PC-3 (cell line): ENCODE results near the gene ZNF445. TPM values are rescaled to one million over a fixed set of nuclear protein-coding genes. Genes with fewer than 3 reads are reported as not detected.

Experiments
- ATAC-seq: fragments of 200-7000 bp; cut with Tn5 transposase; 2 replicates; pipeline ENCODE4 v1.9.1; 2020; ENCODE audit warnings: mild to moderate bottlenecking, moderate library complexity
- BruUV-seq: library from RNA; stranded (reverse); fragments of 400-500 nt; replicated peaks from 2 replicates; lab custom pipeline; 2021; lab: Mats Ljungman, UMichigan
- CTCF ChIA-PET: fragments of 300-600 bp; sonication (Branson Sonifier 250); formaldehyde crosslinking; loops from one replicate; lab custom pipeline; 2022; ENCODE audit warnings: antibody characterized with exemption; lab: Charles Lee
- POLR2A ChIA-PET: fragments of 300-600 bp; sonication (Branson Sonifier 250); formaldehyde crosslinking; loops from one replicate; lab custom pipeline; 2022; ENCODE audit warnings: antibody characterized with exemption; ENCODE audit not compliant: unreplicated experiment; lab: Charles Lee
- DNase-seq: peaks from one replicate; pipeline ENCODE4 v3.0.0-alpha.2; 2015
- H2AFZ ChIP-seq: fragments of 300-600 bp; sonication (generic); 2 replicates; pipeline ENCODE4 v1.6.0; 2016; ENCODE audit warnings: antibody characterized with exemption, low read length
- H3F3A ChIP-seq: fragments of 300-600 bp; sonication (generic); one replicate; pipeline ENCODE4 v1.6.0; 2017; ENCODE audit warnings: antibody characterized with exemption, low read length, control low read depth, mild to moderate bottlenecking; ENCODE audit not compliant: unreplicated experiment
- H3K27ac ChIP-seq: fragments of 300-600 bp; sonication (generic); 2 replicates; pipeline ENCODE4 v1.5.1; 2016; ENCODE audit warnings: mild to moderate bottlenecking, low read length
- H3K27me3 ChIP-seq: fragments of 300-600 bp; sonication (generic); 2 replicates; pipeline ENCODE4 v1.6.1; 2016; ENCODE audit warnings: low read length, mixed read lengths
- H3K36me3 ChIP-seq: fragments of 300-600 bp; sonication (generic); 2 replicates; pipeline ENCODE4 v1.6.1; 2016; ENCODE audit warnings: low read depth, mixed run types, low read length, mixed read lengths
- H3K4me1 ChIP-seq: fragments of 300-600 bp; sonication (generic); 2 replicates; pipeline ENCODE4 v1.5.1; 2016; ENCODE audit warnings: low read length; ENCODE audit not compliant: insufficient read depth
- H3K4me2 ChIP-seq: fragments of 300-600 bp; sonication (generic); 2 replicates; pipeline ENCODE4 v1.6.0; 2016; ENCODE audit warnings: low read length
- H3K4me3 ChIP-seq: fragments of 300-600 bp; sonication (generic); 2 replicates; pipeline ENCODE4 v1.5.1; 2016; ENCODE audit warnings: mild to moderate bottlenecking, low read length, mixed read lengths
- H3K79me2 ChIP-seq: fragments of 300-600 bp; sonication (generic); 2 replicates; pipeline ENCODE4 v1.6.1; 2017; ENCODE audit warnings: low read length, mixed read lengths
- H3K9ac ChIP-seq: fragments of 300-600 bp; sonication (generic); 2 replicates; pipeline ENCODE4 v1.6.0; 2016; ENCODE audit warnings: mild to moderate bottlenecking, low read length
- H3K9me2 ChIP-seq: fragments of 300-600 bp; sonication (generic); replicated peaks from 2 replicates; pipeline ENCODE4 v1.6.1; 2016; ENCODE audit warnings: mixed run types, low read length, mixed read lengths
- H3K9me3 ChIP-seq: fragments of 300-600 bp; sonication (generic); 2 replicates; pipeline ENCODE4 v1.6.1; 2016; ENCODE audit warnings: low read length, mixed read lengths
- H4K20me1 ChIP-seq: fragments of 300-600 bp; sonication (generic); 2 replicates; pipeline ENCODE4 v1.6.1; 2016; ENCODE audit warnings: low read length, mixed read lengths
- CTCF ChIP-seq: fragments of 300-600 bp; sonication (generic); conservative IDR thresholded peaks from 2 replicates; pipeline ENCODE4 v1.5.1; 2017; ENCODE audit warnings: antibody characterized with exemption, low read depth, mild to moderate bottlenecking, low read length
- EZH2 ChIP-seq: fragments of 300-600 bp; sonication (generic); IDR thresholded peaks from one replicate; pipeline ENCODE4 v1.6.1; 2017; ENCODE audit warnings: antibody characterized with exemption, mild to moderate bottlenecking, low read length; ENCODE audit not compliant: unreplicated experiment
- EZH2phosphoT487 ChIP-seq: fragments of 300-600 bp; sonication (generic); IDR thresholded peaks from 2 replicates; pipeline ENCODE4 v1.6.1; 2018; ENCODE audit warnings: mild to moderate bottlenecking, antibody characterized with exemption, low read length, borderline replicate concordance
- intact Hi-C: fragments of 100-400 bp; cut with micrococcal nuclease; formaldehyde crosslinking; loops from 2 replicates; pipeline ENCODE4 v1.9.0; 2023
- total RNA-seq: library from RNA; depleted of rRNA; stranded (reverse); fragments of >200 nt; gene quantifications from 2 replicates; pipeline ENCODE4 v1.2.3, GENCODE V29; 2014

ZNF445 gene
- total RNA-seq, 1 experiment from 2014 or later = 8.2 TPM

DNA sequence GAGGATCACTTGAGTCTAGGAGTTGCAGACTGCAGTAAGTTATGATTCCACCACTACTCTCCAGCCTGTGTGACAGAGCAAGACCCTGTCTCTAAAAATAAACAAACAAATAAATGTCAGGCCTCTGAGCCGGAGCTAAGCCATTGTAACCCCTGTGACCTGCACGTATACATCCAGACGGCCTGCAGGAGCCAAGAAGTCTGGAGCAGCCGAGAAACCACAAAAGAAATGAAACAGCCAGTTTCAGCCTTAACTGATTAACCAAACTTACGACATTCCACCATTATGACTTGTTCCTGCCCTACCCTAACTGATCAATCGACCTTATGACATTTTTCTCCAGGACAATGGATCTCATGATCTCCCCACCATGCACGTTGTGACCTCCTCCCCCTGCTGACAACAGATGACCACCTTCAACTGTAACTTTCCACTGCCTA is 45.0 kb upstream of the ZNF445 start:
- Histone ChIP-seq H3K9me2 (no peaks in the 10 kb centered on the region), H4K20me1 (no peaks in the 10 kb centered on the region), H3K9me3 (no peaks in the 10 kb centered on the region), H3K27ac (no peak overlapping the region), H2AFZ (no peak overlapping the region), H3K4me1 (no peaks in the 10 kb centered on the region), H3K4me2 (no peak overlapping the region), H3K4me3 (no peak overlapping the region), H3K36me3 (no peaks in the 10 kb centered on the region), H3K79me2 (no peaks in the 10 kb centered on the region), H3F3A (no peaks in the 10 kb centered on the region), H3K27me3 (peaks cover 11% of the 10 kb centered on the region; the same call in 1 of the 2 replicates), H3K9ac (no peak overlapping the region)
- intact Hi-C loops = no loop called here
- TF ChIP-seq EZH2 (no peak), CTCF (no peak), EZH2phosphoT487 (no peak)
- ChIA-PET POLR2A (no interaction called here), CTCF (no interaction called here)
- DNase-seq = no peak
- no TSS peak for BruUV-seq
- ATAC-seq = no peak

- Histone ChIP-seq H3K4me1 (no peaks in the 10 kb centered on the region), H3K27ac (no peak overlapping the region), H3K79me2 (no peaks in the 10 kb centered on the region), H3K9me3 (no peaks in the 10 kb centered on the region), H3K27me3 (peaks cover 11% of the 10 kb centered on the region; the same call in 1 of the 2 replicates), H3F3A (no peaks in the 10 kb centered on the region), H4K20me1 (no peaks in the 10 kb centered on the region), H3K9me2 (no peaks in the 10 kb centered on the region), H3K9ac (no peak overlapping the region), H3K4me3 (no peak overlapping the region), H2AFZ (no peak overlapping the region), H3K36me3 (no peaks in the 10 kb centered on the region), H3K4me2 (no peak overlapping the region)
- no peak for TF ChIP-seq CTCF
- TF ChIP-seq EZH2phosphoT487 = no peak
- no peak for TF ChIP-seq EZH2
- ATAC-seq = no peak
- DNase-seq = no peak
- no TSS peak for BruUV-seq
- CTCF ChIA-PET = no interaction called here
- intact Hi-C loops = no loop called here
- POLR2A ChIA-PET = no interaction called here
Measured at GRCh38 chr3:44521721-44522120, 44.3 kb upstream of the ZNF445 start.

DNA sequence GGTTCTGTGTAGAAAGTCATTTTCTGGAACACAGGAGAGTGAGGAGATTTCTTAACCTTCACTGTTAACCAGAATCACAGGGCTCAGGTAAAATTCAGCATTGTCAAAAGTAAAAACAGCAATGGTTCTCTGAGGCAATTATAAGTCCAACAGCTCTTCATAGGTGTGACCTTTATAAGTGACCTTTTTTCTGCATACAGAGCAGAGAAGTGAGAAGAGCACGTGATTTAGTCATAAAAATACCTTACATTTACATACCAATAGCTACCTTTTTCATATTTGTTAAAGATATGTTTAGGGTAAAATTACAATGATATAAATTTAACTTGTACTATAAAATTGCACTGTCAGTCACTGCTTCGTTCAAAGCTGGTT is 41.3 kb upstream of the ZNF445 start:
- intact Hi-C loops = no loop called here
- no peaks in the 10 kb centered on the region for H3K79me2 ChIP-seq
- no TSS peak for BruUV-seq
- no peak overlapping the region for H3K27ac ChIP-seq
- H3K9me3 ChIP-seq = no peaks in the 10 kb centered on the region
- DNase-seq = no peak
- ChIA-PET POLR2A (no interaction called here), CTCF (no interaction called here)
- H3F3A ChIP-seq = no peaks in the 10 kb centered on the region
- H3K9me2 ChIP-seq = no peaks in the 10 kb centered on the region
- no peaks in the 10 kb centered on the region for H3K36me3 ChIP-seq
- H2AFZ ChIP-seq = no peak overlapping the region
- TF ChIP-seq EZH2 (no peak), EZH2phosphoT487 (no peak), CTCF (no peak)
- H3K4me3 ChIP-seq = no peak overlapping the region
- H3K4me1 ChIP-seq = no peaks in the 10 kb centered on the region
- H4K20me1 ChIP-seq = no peaks in the 10 kb centered on the region
- no peak overlapping the region for H3K9ac ChIP-seq
- no peak overlapping the region for H3K4me2 ChIP-seq
- ATAC-seq = no peak
- peaks cover 8% of the 10 kb centered on the region; the same call in 1 of the 2 replicates for H3K27me3 ChIP-seq
